Stimulated activated memory B cell treated with anti-CD40 and anti-IgM and Interleukin-4, amounts not matched to agents 10 μg/mL and 1 μg/mL and 100 μg/mL, for 72 hours (primary cell): ENCODE measurements around the gene METTL4.
"Not testable (repeated sequence)": the region's sequence is repeated elsewhere in the genome, so short reads cannot be mapped to it uniquely, and the experiment has no call there.

Experiments
- ATAC-seq: fragments of 150-1000 bp; cut with Tn5 transposase; 2 replicates; pipeline ENCODE4 v1.10.0; 2021
- H3K27ac Mint-ChIP-seq: one replicate; pipeline ENCODE4 v1.8.0; 2022; ENCODE audit warnings: mild to moderate bottlenecking, mixed read lengths
- H3K27me3 Mint-ChIP-seq: one replicate; pipeline ENCODE4 v1.8.0; 2022; ENCODE audit warnings: mixed read lengths
- H3K36me3 Mint-ChIP-seq: one replicate; pipeline ENCODE4 v1.8.0; 2022; ENCODE audit warnings: mixed read lengths
- H3K4me1 Mint-ChIP-seq: one replicate; pipeline ENCODE4 v1.8.0; 2022; ENCODE audit warnings: mixed read lengths
- H3K4me3 Mint-ChIP-seq: one replicate; pipeline ENCODE4 v1.8.0; 2022; ENCODE audit warnings: mild to moderate bottlenecking, moderate library complexity, mixed read lengths
- H3K9me3 Mint-ChIP-seq: one replicate; pipeline ENCODE4 v1.8.0; 2022; ENCODE audit warnings: mixed read lengths

METTL4 gene

GRCh38 chr18:2541925-2542563 is 29.3 kb downstream of the METTL4 start:
- not testable (repeated sequence) for H3K4me3 Mint-ChIP-seq, H3K4me1 Mint-ChIP-seq, ATAC-seq, H3K9me3 Mint-ChIP-seq, H3K27ac Mint-ChIP-seq, H3K27me3 Mint-ChIP-seq
- H3K36me3 Mint-ChIP-seq: peaks cover 11% of the 10 kb centered on the region

GRCh38 chr18:2540575-2540974 is 30.7 kb downstream of the METTL4 start:
- Mint-ChIP-seq H3K27me3 (no peaks in the 10 kb centered on the region), H3K9me3 (no peaks in the 10 kb centered on the region), H3K4me3 (no peak overlapping the region), H3K36me3 (peaks cover 11% of the 10 kb centered on the region), H3K4me1 (peaks cover 10% of the 10 kb centered on the region), H3K27ac (no peak overlapping the region)
- ATAC-seq: no peak

- ATAC-seq: no peak
- no peaks in the 10 kb centered on the region for H3K9me3 Mint-ChIP-seq
Observed at GRCh38 chr18:2538844-2539243, 32.5 kb downstream of the METTL4 start.

GRCh38 chr18:2538236-2538635 is 33.1 kb downstream of the METTL4 start:
- Mint-ChIP-seq H3K9me3 (no peaks in the 10 kb centered on the region), H3K4me3 (no peak overlapping the region), H3K27me3 (no peaks in the 10 kb centered on the region), H3K36me3 (peaks cover 20% of the 10 kb centered on the region), H3K27ac (no peak overlapping the region), H3K4me1 (peaks cover 27% of the 10 kb centered on the region)
- no peak for ATAC-seq

More at GRCh38 chr18:2538844-2539243, 32.5 kb downstream of the METTL4 start:
- no peaks in the 10 kb centered on the region for H3K27me3 Mint-ChIP-seq
- H3K36me3 Mint-ChIP-seq: peaks cover 20% of the 10 kb centered on the region
- no peak overlapping the region for H3K27ac Mint-ChIP-seq
- H3K4me3 Mint-ChIP-seq: no peak overlapping the region
- peaks cover 27% of the 10 kb centered on the region for H3K4me1 Mint-ChIP-seq

GRCh38 chr18:2537296-2537695 is 34.0 kb downstream of the METTL4 start:
- Mint-ChIP-seq H3K27me3 (no peaks in the 10 kb centered on the region), H3K4me1 (peaks cover 27% of the 10 kb centered on the region), H3K36me3 (peaks cover 28% of the 10 kb centered on the region), H3K9me3 (no peaks in the 10 kb centered on the region), H3K4me3 (no peak overlapping the region), H3K27ac (no peak overlapping the region)
- ATAC-seq: no peak

GRCh38 chr18:2536493-2536892 is 34.8 kb downstream of the METTL4 start:
- Mint-ChIP-seq H3K27ac (peak overlapping the region; percentile 53), H3K9me3 (no peaks in the 10 kb centered on the region), H3K4me3 (no peak overlapping the region), H3K4me1 (peaks cover 27% of the 10 kb centered on the region), H3K36me3 (peaks cover 36% of the 10 kb centered on the region), H3K27me3 (no peaks in the 10 kb centered on the region)
- no peak for ATAC-seq

- Mint-ChIP-seq H3K4me3 (no peak overlapping the region), H3K9me3 (no peaks in the 10 kb centered on the region), H3K27ac (peak overlapping the region; percentile 53), H3K27me3 (no peaks in the 10 kb centered on the region), H3K36me3 (peaks cover 37% of the 10 kb centered on the region), H3K4me1 (peaks cover 27% of the 10 kb centered on the region)
- ATAC-seq: no peak
Observed at GRCh38 chr18:2536063-2536462, 35.2 kb downstream of the METTL4 start.

- peak overlapping the region; percentile 53 for H3K27ac Mint-ChIP-seq
- H3K9me3 Mint-ChIP-seq: no peaks in the 10 kb centered on the region
- peaks cover 37% of the 10 kb centered on the region for H3K36me3 Mint-ChIP-seq
- peaks cover 27% of the 10 kb centered on the region for H3K4me1 Mint-ChIP-seq
- H3K4me3 Mint-ChIP-seq: no peak overlapping the region
- H3K27me3 Mint-ChIP-seq: no peaks in the 10 kb centered on the region
- peak; percentile 74 for ATAC-seq
Observed at GRCh38 chr18:2535419-2535910, 35.8 kb downstream of the METTL4 start.

- Mint-ChIP-seq H3K9me3 (no peaks in the 10 kb centered on the region), H3K27me3 (no peaks in the 10 kb centered on the region), H3K4me1 (peaks cover 27% of the 10 kb centered on the region), H3K4me3 (no peak overlapping the region), H3K36me3 (peaks cover 37% of the 10 kb centered on the region), H3K27ac (peak overlapping the region; percentile 53)
- ATAC-seq: peak; percentile 75
Observed at GRCh38 chr18:2534906-2535305, 36.4 kb downstream of the METTL4 start.

- H3K4me3 Mint-ChIP-seq: no peak overlapping the region
- H3K4me1 Mint-ChIP-seq: peaks cover 27% of the 10 kb centered on the region
- H3K36me3 Mint-ChIP-seq: peaks cover 48% of the 10 kb centered on the region
- no peak overlapping the region for H3K27ac Mint-ChIP-seq
- H3K9me3 Mint-ChIP-seq: no peaks in the 10 kb centered on the region
- no peaks in the 10 kb centered on the region for H3K27me3 Mint-ChIP-seq
- no peak for ATAC-seq
Observed at GRCh38 chr18:2532797-2533196, 38.5 kb downstream of the METTL4 start.

GRCh38 chr18:2531751-2532150 is 39.6 kb downstream of the METTL4 start:
- Mint-ChIP-seq H3K4me1 (peaks cover 27% of the 10 kb centered on the region), H3K27ac (no peak overlapping the region), H3K4me3 (no peak overlapping the region), H3K9me3 (no peaks in the 10 kb centered on the region), H3K27me3 (no peaks in the 10 kb centered on the region), H3K36me3 (peaks cover 44% of the 10 kb centered on the region)
- no peak for ATAC-seq

GRCh38 chr18:2529154-2529553 is 42.2 kb downstream of the METTL4 start:
- Mint-ChIP-seq H3K36me3 (peaks cover 29% of the 10 kb centered on the region), H3K27ac (no peak overlapping the region), H3K9me3 (no peaks in the 10 kb centered on the region), H3K4me3 (no peak overlapping the region), H3K27me3 (no peaks in the 10 kb centered on the region), H3K4me1 (peaks cover 2% of the 10 kb centered on the region)
- no peak for ATAC-seq

- Mint-ChIP-seq H3K4me3 (no peak overlapping the region), H3K9me3 (no peaks in the 10 kb centered on the region), H3K27ac (no peak overlapping the region), H3K36me3 (peaks cover 17% of the 10 kb centered on the region), H3K27me3 (no peaks in the 10 kb centered on the region), H3K4me1 (no peaks in the 10 kb centered on the region)
- ATAC-seq: no peak
Observed at GRCh38 chr18:2526329-2526728, 45.0 kb downstream of the METTL4 start.

- H3K27ac Mint-ChIP-seq, H3K9me3 Mint-ChIP-seq, H3K27me3 Mint-ChIP-seq, H3K4me1 Mint-ChIP-seq, H3K4me3 Mint-ChIP-seq, ATAC-seq: not testable (repeated sequence)
- H3K36me3 Mint-ChIP-seq: peaks cover 16% of the 10 kb centered on the region
Observed at GRCh38 chr18:2524794-2525198, 46.5 kb downstream of the METTL4 start.

- peaks cover 5% of the 10 kb centered on the region for H3K36me3 Mint-ChIP-seq
- no peak overlapping the region for H3K27ac Mint-ChIP-seq
- H3K9me3 Mint-ChIP-seq: no peaks in the 10 kb centered on the region
- no peaks in the 10 kb centered on the region for H3K4me1 Mint-ChIP-seq
- no peaks in the 10 kb centered on the region for H3K27me3 Mint-ChIP-seq
- no peak for ATAC-seq
- H3K4me3 Mint-ChIP-seq: no peak overlapping the region
Observed at GRCh38 chr18:2522112-2522511, 49.2 kb downstream of the METTL4 start.

GRCh38 chr18:2518473-2518872 is 52.8 kb downstream of the METTL4 start:
- peaks cover 13% of the 10 kb centered on the region for H3K4me1 Mint-ChIP-seq
- H3K27ac Mint-ChIP-seq: no peak overlapping the region
- ATAC-seq: no peak
- no peaks in the 10 kb centered on the region for H3K9me3 Mint-ChIP-seq
- H3K27me3 Mint-ChIP-seq: no peaks in the 10 kb centered on the region
- no peak overlapping the region for H3K4me3 Mint-ChIP-seq
- peaks cover 13% of the 10 kb centered on the region for H3K36me3 Mint-ChIP-seq
